Naive B cell (primary cell): ENCODE results near the gene FGD5. TPM values are rescaled to one million over a fixed set of nuclear protein-coding genes. Genes with fewer than 3 reads are reported as not detected.
A peak's percentile ranks its signal among the peaks of the same experiment; 100 is the strongest.

ENCODE experiments used
- ATAC-seq, 2 donors: fragments of 150-1000 bp; cut with Tn5 transposase; 2 replicates each; pipeline ENCODE4 v1.10.0; 2021; ENCODE audit warnings: low read depth in 2 of 2, mild to moderate bottlenecking in 2 of 2, moderate library complexity in 2 of 2
- DNase-seq: peaks from one replicate; pipeline ENCODE4 v3.0.0; 2022
- H3K27ac Mint-ChIP-seq, 6 donors: one replicate each; pipeline ENCODE4 v1.8.0; 2020 to 2022; ENCODE audit warnings: mild to moderate bottlenecking in 6 of 6, mixed read lengths in 6 of 6, moderate library complexity in 5 of 6, inconsistent platforms in 2 of 6
- H3K27me3 Mint-ChIP-seq, 3 donors: one replicate each; pipeline ENCODE4 v1.8.0; 2021 to 2022; ENCODE audit warnings: mixed read lengths in 3 of 3, mild to moderate bottlenecking in 1 of 3
- H3K36me3 Mint-ChIP-seq, 2 donors: one replicate each; pipeline ENCODE4 v1.8.0; 2020 to 2022; ENCODE audit warnings: mixed read lengths in 2 of 2, inconsistent platforms in 1 of 2, mild to moderate bottlenecking in 1 of 2
- H3K4me1 Mint-ChIP-seq, 3 donors: one replicate each; pipeline ENCODE4 v1.8.0; 2020 to 2022; ENCODE audit warnings: mixed read lengths in 3 of 3, inconsistent platforms in 1 of 3, mild to moderate bottlenecking in 1 of 3, moderate library complexity in 1 of 3
- H3K4me3 Mint-ChIP-seq, 8 donors: one replicate each; pipeline ENCODE4 v1.8.0; 2020 to 2022; ENCODE audit warnings: mild to moderate bottlenecking in 8 of 8, mixed read lengths in 8 of 8, moderate library complexity in 8 of 8, inconsistent platforms in 2 of 8
- H3K9me3 Mint-ChIP-seq, 7 donors: one replicate each; pipeline ENCODE4 v1.8.0; 2020 to 2022; ENCODE audit warnings: mixed read lengths in 7 of 7, mild to moderate bottlenecking in 5 of 7, inconsistent platforms in 2 of 7, moderate library complexity in 1 of 7
- polyA plus RNA-seq, 6 donors: library from polyadenylated mRNA; unstranded; fragments of 300-500 nt; fragmentation: Illumina TruSeq; gene quantifications; one replicate each; pipeline ENCODE4 v1.2.3, GENCODE V29; 2021; ENCODE audit warnings: low read depth in 6 of 6

Gene FGD5
- polyA plus RNA-seq, 6 donors from 2014 or later = 0.07 TPM; not detected in 5

DNA sequence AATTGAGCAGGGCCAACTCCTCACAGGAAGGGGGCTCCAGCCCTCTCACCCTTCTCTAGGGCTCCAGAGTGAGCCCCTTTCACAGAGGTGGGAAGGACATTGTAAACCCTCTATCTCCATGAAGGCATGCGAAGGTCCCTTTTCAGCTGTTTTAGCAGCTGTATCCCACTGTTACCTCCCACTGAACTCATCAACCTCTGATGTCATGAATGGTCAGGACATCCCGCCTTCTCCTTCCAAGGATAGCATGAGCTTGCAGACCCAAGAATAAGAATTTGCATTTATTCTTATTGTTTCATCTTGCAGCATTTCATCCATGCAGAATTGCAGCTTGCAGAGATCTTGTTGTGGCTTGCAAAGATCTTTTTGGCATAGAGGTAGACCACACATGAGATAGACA, 24.3 kb upstream of the FGD5 start:
- H3K9me3 Mint-ChIP-seq = peaks cover 0 to 2% (median 0%) of the 10 kb centered on the region in 7 donors
- H3K27ac Mint-ChIP-seq = no peak overlapping the region
- H3K4me3 Mint-ChIP-seq = no peak overlapping the region

DNA sequence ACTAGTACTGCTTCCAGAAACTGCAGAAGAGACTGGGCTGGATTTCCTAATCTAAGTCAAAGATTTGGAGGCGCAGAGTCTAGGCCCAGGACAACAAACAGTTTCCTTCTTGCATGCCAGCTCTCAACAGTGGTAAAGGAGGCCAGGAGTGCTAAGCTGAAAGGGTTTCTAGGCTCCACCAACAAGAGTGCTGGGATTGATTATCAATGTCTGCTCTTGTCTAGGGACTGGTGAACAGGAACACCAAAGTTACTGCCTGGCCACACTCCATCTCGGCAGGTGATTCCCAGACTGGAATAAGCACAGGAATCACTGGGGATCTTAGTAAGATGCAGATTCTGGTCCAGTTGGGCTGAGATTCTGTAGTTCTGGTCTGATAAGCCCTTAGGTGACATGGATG, 22.8 kb upstream of the FGD5 start:
- H3K27ac Mint-ChIP-seq = no peak overlapping the region
- no peaks in the 10 kb centered on the region for H3K4me1 Mint-ChIP-seq
- no peaks in the 10 kb centered on the region for H3K36me3 Mint-ChIP-seq
- DNase-seq (no peak), ATAC-seq (no peak)
- H3K9me3 Mint-ChIP-seq = peaks cover 0 to 3% (median 0%) of the 10 kb centered on the region in 7 donors
- peaks cover 18 to 28% (median 18%) of the 10 kb centered on the region in 3 donors for H3K27me3 Mint-ChIP-seq
- H3K4me3 Mint-ChIP-seq = no peak overlapping the region

More for the DNA sequence above, 24.3 kb upstream of the FGD5 start:
- DNase-seq = no peak
- peaks cover 26 to 29% (median 27%) of the 10 kb centered on the region in 3 donors for H3K27me3 Mint-ChIP-seq
- no peaks in the 10 kb centered on the region for H3K4me1 Mint-ChIP-seq
- H3K36me3 Mint-ChIP-seq = no peaks in the 10 kb centered on the region
- no peak for ATAC-seq

DNA sequence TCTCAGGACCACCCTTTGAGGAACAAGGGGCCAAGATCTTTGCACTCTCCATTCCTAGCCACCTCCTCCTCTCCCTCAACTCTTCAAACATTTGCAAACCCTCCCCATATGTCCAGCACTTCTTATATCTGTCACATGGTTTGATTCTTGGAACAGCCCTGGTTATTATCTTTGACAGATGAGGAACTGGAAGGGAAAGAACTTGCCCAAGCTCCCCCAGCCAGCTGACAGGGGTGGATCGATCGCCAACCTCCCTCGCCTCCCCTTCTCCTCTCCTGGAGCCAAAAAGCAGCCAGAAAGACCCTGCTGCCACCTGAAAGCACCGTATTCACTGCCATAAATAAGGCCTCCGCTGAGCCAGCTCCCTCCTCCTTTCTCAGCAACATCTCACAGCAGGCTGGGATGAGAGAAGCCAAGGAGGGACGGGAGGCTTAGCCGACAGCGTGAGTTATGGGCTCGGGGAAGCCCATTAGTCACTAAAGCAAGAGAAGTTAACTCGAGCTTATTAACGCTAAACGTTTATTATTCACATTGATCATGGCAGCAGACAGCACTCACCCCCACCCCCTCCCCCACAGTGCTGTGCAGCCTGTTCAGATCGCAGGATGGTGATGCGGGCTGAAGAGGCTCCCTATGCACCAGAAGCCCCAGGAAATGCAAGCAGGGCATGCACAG, 22.2 kb upstream of the FGD5 start:
- no peak for ATAC-seq

DNA sequence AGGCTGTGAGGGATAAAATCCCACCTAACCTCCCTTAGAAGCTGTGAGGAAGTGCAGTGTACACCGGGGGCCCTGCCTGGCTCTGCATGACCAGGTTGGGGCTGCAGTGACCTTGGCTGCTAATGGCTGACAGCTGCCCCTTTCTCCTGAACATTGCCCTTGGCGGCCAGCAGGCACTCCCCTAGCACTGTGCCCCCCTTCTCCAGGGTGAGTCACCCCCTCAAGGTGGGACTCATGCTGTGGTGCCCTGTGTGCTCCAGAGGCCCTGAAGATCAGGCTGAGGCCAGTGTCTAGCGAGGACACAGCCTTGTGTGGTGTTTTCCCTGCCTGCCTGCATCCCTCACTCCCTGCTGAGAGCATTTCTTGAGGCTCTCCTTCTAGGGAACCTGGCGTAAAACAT, 21.0 kb upstream of the FGD5 start:
- Mint-ChIP-seq H3K4me3 (no peak overlapping the region), H3K9me3 (peaks cover 0 to 3% (median 0%) of the 10 kb centered on the region in 7 donors), H3K36me3 (no peaks in the 10 kb centered on the region), H3K27me3 (peaks cover 10 to 25% (median 15%) of the 10 kb centered on the region in 3 donors), H3K4me1 (no peaks in the 10 kb centered on the region), H3K27ac (no peak overlapping the region)
- no peak for DNase-seq
- no peak for ATAC-seq

More for the DNA sequence above, 22.2 kb upstream of the FGD5 start:
- no peak for DNase-seq
- H3K4me3 Mint-ChIP-seq = no peak overlapping the region
- no peak overlapping the region for H3K27ac Mint-ChIP-seq
- H3K27me3 Mint-ChIP-seq = peaks cover 13 to 27% (median 18%) of the 10 kb centered on the region in 3 donors
- H3K9me3 Mint-ChIP-seq = peaks cover 0 to 3% (median 0%) of the 10 kb centered on the region in 7 donors
- H3K36me3 Mint-ChIP-seq = no peaks in the 10 kb centered on the region
- no peaks in the 10 kb centered on the region for H3K4me1 Mint-ChIP-seq

DNA sequence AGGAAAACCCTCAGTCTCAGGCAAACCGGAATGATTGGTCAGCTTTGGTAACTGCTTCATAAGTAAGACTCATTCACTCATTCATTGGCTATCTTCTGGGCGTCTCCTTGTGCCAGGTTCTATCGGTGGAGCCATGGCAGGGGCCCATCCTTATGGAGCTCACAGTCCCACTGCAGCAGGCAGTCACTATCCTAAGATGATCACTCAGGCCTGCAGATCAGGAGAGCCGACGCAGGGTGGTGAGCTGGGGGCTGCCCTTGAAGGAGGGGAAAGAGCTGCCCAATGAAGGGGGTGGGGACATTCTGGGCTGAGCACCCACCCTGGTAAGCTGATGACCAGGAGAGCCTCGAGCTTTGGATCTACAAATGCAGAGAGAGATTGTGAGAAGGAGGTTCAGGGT, 20.5 kb upstream of the FGD5 start:
- Mint-ChIP-seq H3K4me3 (no peak overlapping the region), H3K9me3 (peaks cover 0 to 3% (median 0%) of the 10 kb centered on the region in 7 donors), H3K27ac (no peak overlapping the region), H3K36me3 (no peaks in the 10 kb centered on the region), H3K27me3 (peaks cover 11 to 23% (median 15%) of the 10 kb centered on the region in 3 donors), H3K4me1 (no peaks in the 10 kb centered on the region)
- DNase-seq = no peak
- no peak for ATAC-seq

DNA sequence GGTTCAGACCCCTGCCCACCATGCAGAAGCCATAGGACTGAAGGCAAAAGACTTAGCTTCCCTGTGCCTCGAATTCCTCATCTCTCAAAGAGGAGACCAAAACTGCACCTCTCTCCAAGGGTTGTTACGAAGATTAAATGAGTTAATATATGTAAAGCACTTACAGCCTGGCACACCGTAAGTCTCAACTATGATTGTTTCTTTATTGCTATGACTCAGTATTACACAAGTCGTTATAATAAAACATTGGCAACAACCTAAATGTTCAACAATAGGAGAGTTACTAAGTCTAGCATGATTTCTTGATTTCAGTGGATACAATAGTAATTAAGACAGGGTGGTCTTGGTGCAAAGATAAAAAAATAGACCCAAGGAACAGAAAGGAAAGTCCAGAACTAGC, 19.6 kb upstream of the FGD5 start:
- Mint-ChIP-seq H3K4me1 (no peaks in the 10 kb centered on the region), H3K9me3 (peaks cover 0 to 3% (median 0%) of the 10 kb centered on the region in 7 donors), H3K4me3 (no peak overlapping the region), H3K27me3 (peaks cover 20 to 27% (median 24%) of the 10 kb centered on the region in 3 donors), H3K36me3 (no peaks in the 10 kb centered on the region), H3K27ac (no peak overlapping the region)
- no peak for ATAC-seq
- DNase-seq = no peak

DNA sequence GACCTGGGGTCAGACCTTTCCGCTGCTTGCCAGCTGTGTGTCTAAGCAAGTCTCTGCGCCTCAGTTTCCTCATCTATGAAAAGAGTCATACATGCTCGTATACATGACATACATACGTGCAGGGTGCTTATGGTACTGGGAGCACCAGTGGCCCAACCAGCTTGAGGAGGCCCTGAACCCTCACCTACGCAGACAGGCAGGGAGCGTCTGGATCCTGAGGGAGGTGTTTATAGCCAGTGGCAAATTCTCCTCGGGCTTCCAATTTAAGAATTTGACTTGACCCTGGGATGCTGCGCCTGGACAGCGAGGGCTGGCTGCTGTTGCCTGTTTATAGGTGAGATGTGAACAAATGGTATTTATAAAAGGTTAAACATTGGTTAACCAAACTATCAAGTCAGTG, 17.7 kb upstream of the FGD5 start:
- ATAC-seq (no peak), DNase-seq (no peak)
- no peak overlapping the region for H3K4me3 Mint-ChIP-seq
- H3K9me3 Mint-ChIP-seq = peaks cover 0 to 3% (median 0%) of the 10 kb centered on the region in 7 donors
- no peaks in the 10 kb centered on the region for H3K4me1 Mint-ChIP-seq
- H3K27ac Mint-ChIP-seq = no peak overlapping the region
- no peaks in the 10 kb centered on the region for H3K36me3 Mint-ChIP-seq
- H3K27me3 Mint-ChIP-seq = peaks cover 31 to 38% (median 33%) of the 10 kb centered on the region in 3 donors

DNA sequence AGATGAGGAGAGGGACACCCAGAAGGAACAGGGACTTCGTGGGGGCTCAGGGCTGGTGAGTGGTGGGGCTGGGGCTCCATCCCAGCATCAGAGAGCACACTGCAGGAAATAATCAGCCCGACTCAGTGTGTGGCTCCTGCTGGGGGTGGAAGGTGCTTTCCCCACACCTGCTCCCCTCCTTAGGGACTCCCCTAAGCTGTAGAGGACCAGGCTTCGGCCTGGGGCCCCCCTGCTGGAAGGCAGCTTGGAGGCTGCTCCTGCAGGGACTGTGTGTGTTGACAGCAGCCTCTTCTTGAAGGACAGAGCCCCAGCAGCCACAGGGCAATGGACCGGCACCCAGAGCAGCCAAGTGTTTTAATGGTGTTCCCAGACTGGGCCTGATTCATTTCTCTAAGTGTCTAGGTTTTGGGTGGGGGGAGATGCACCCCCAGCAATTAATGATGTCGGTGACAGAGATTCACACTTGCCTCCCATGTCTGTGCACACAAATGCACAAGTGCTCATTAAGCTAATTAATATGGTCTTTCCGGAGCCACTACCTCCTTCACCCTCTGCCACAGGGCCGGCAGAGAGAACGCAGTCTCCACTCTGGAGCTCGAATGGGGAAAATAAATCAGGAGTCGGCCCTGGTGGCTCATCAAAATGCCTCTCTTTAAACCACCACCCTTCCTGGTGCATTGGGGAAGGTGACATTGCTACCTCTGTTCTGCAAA, 16.9 kb upstream of the FGD5 start:
- peaks cover 0 to 3% (median 0%) of the 10 kb centered on the region in 7 donors for H3K9me3 Mint-ChIP-seq
- peaks cover 39 to 42% (median 40%) of the 10 kb centered on the region in 3 donors for H3K27me3 Mint-ChIP-seq
- no peak overlapping the region for H3K4me3 Mint-ChIP-seq
- ATAC-seq = no peak
- DNase-seq = no peak
- H3K36me3 Mint-ChIP-seq = no peaks in the 10 kb centered on the region
- H3K4me1 Mint-ChIP-seq = no peaks in the 10 kb centered on the region
- no peak overlapping the region for H3K27ac Mint-ChIP-seq

DNA sequence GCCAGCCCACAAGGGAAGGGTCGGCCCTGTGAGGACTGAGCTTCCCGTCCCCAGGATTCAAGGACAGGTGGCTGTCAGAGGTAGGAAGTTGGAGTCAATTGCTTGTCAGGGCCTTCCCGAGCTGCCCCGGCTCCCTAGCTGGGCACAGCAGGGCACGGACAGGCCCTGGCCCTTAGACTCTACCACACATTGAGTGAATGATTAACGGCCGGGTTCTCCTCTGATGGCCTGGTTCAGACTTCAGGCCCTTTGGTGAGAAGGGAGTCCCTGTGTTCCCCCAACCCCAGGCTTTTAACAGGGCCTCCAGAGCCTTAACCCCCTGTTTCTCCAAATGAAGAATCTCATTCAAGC, 16.4 kb upstream of the FGD5 start:
- peaks cover 44 to 47% (median 45%) of the 10 kb centered on the region in 3 donors for H3K27me3 Mint-ChIP-seq
- H3K9me3 Mint-ChIP-seq = peaks cover 0 to 3% (median 0%) of the 10 kb centered on the region in 7 donors
- H3K4me3 Mint-ChIP-seq = no peak overlapping the region
- no peak overlapping the region for H3K27ac Mint-ChIP-seq
- H3K4me1 Mint-ChIP-seq = no peaks in the 10 kb centered on the region
- ATAC-seq = no peak
- DNase-seq = no peak
- no peaks in the 10 kb centered on the region for H3K36me3 Mint-ChIP-seq

DNA sequence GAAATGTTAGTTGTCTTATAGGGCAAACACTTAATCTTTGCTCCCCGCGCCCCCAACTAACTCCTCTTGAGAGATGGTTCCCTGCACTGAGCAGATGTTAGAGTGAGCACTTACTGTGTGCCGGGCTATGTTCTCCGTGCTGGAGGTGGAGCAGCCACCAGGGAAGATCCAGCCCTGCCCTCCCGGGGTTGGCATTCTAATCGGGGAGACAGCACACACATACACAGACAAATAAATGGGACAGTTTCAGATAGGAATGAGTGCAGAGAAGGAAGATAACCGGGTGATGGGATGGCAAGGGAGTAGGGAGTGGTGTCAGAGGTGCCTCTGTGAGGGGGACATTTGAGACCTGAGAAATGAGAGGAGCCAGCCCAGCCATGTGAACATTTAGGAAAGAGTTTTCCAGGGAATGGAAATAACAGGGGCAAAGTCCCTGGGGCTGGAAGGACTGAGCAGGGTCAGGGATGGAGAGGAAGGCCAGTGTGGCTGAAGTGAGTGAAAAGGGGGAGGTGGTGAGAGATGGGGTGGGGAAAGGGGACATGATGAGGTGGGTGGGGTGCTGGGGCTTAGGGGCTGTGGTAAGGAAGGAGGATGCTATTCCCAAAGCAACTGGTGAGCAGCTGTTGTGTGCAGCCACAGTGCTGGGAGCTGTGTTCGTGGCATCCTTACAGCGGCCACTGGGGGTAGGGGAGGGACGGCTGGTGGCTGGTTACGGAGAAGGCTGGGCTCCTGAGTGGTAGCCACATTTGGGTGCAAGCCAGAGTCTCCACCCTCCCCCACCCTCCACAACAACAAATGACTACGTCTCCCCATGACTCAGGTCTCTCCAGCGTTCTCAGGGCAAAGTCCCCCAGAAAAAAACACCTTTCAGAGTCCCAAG, 15.4 kb upstream of the FGD5 start:
- no peak for DNase-seq
- Mint-ChIP-seq H3K27me3 (peaks cover 41 to 47% (median 45%) of the 10 kb centered on the region in 3 donors), H3K4me1 (no peaks in the 10 kb centered on the region), H3K4me3 (no peak overlapping the region), H3K36me3 (no peaks in the 10 kb centered on the region), H3K9me3 (peaks cover 0 to 3% (median 0%) of the 10 kb centered on the region in 7 donors), H3K27ac (no peak overlapping the region)
- no peak for ATAC-seq

DNA sequence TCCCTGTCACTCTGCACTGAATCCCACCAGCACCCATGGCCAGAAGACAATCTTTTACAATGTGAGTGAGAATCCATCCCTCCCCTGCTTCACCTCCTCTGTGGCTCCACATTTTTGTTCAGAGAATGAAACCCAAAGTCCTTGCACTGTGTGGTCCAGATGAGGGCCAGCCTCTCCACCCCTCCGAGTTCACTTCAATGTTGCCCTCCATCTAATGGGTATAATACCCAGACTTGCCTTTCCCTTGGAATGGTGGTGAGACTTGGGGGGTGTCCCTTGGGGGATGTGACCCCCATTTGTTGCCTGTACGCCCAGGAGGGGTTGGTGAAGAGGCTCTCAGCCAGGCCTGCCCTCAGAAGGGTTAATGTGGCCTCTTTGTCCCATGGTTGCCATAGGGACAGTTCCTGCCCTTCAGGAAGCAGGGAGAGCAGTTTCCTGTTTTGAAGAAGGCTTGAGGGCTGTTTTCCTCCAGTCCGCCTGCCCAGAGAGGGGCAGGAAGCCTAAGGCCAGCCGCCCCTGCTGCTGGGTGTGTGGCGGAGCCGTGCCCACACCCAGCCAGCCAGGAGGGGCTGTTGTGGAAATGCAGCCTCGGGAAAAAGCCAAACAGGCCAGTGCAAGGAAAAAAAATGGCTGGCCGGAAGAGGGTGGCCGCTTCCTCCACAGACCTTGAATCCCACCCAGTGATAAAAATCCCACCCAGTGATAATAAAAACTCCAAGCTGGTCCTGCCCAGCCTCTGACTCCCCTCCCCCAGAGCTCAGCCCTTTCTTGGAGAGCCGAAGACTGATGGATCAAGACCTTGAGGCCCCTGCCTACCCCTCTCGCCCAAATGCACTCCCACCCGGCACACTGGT, 14.6 kb upstream of the FGD5 start:
- no peak overlapping the region for H3K4me3 Mint-ChIP-seq
- no peak overlapping the region for H3K27ac Mint-ChIP-seq
- H3K27me3 Mint-ChIP-seq = peaks cover 44 to 56% (median 52%) of the 10 kb centered on the region in 3 donors
- no peak for DNase-seq
- no peaks in the 10 kb centered on the region for H3K4me1 Mint-ChIP-seq
- no peaks in the 10 kb centered on the region for H3K36me3 Mint-ChIP-seq
- ATAC-seq = no peak
- H3K9me3 Mint-ChIP-seq = peaks cover 0 to 3% (median 0%) of the 10 kb centered on the region in 7 donors

DNA sequence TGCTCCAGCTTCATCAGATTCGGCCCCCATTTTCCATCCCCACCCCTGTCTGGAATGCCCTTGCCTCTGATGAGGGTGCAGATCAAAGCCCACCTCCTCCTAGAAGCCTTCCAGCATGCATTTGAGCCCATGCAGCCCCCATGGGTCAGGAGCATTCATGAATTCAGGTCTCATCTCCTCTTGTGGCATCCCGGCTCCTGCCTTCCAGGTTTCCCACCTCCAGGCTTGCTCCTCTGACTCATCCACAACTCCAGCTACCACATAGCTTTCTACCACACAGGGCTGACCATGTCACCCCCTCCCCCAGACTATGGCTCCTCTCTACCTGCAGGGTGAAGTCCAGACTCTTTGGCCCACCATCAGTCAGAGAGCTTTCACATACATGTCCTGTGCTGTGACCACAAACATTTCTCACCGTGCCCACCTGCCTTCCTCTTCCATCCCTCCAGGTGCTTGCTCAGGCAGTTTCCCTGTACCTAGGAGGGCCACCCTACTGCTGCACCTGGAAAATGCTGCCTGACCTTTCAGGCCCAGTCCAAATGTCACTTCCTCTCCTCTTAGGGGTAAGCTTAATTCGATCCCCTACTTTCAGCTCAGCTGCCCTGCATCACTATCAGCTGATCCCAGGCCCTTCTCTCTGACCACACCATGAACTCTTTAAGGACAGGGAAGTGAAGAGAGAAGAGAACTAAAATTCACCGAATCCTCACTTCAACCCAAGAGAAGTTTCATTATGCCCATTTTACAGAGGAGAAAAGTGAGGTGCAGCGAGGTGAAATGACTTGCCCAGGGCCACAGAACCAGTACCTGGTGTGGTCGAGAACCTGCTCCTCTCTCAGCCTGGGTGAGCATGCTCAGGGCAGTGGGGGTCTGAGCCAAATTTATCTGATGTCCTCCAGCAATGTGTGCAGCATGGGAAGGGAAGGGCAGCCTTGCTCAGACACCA, 13.7 kb upstream of the FGD5 start:
- DNase-seq (no peak), ATAC-seq (no peak)
- H3K9me3 Mint-ChIP-seq = no peaks in the 10 kb centered on the region
- H3K36me3 Mint-ChIP-seq = no peaks in the 10 kb centered on the region
- H3K27me3 Mint-ChIP-seq = peaks cover 43 to 55% (median 52%) of the 10 kb centered on the region in 3 donors
- no peak overlapping the region for H3K4me3 Mint-ChIP-seq
- peaks cover 0 to 1% (median 0%) of the 10 kb centered on the region in 3 donors for H3K4me1 Mint-ChIP-seq
- peak overlapping the region in 1 of 6 donors; percentile 46 for H3K27ac Mint-ChIP-seq
